GM19467 (cell line): Measurements from ENCODE around the gene HILPDA.
A peak's percentile ranks its signal among the peaks of the same experiment; 100 is the strongest.
"Not testable (repeated sequence)": the region's sequence is repeated elsewhere in the genome, so short reads cannot be mapped to it uniquely, and the experiment has no call there.

ENCODE experiments used
- ATAC-seq: cut with Tn5 transposase; IDR thresholded peaks from one replicate; pipeline ENCODE4 v1.9.1; 2021; ENCODE audit warnings: mild to moderate bottlenecking, moderate library complexity; ENCODE audit not compliant: unreplicated experiment

The HILPDA gene

GRCh38 chr7:128431221-128431620 is 24.5 kb upstream of the HILPDA start:
- ATAC-seq = no peak

GRCh38 chr7:128431754-128432153 is 23.9 kb upstream of the HILPDA start:
- no peak for ATAC-seq

- ATAC-seq = no peak
These were observed 21.0 kb upstream of the HILPDA start for GRCh38 chr7:128434413-128435326.

GRCh38 chr7:128435327-128435686 is 20.4 kb upstream of the HILPDA start:
- no peak for ATAC-seq

- ATAC-seq = no peak
These were observed 18.0 kb upstream of the HILPDA start for GRCh38 chr7:128437426-128438332.

GRCh38 chr7:128442356-128442755 is 13.3 kb upstream of the HILPDA start:
- no peak for ATAC-seq

- no peak for ATAC-seq
These were observed 11.7 kb upstream of the HILPDA start for GRCh38 chr7:128443831-128444600.

- no peak for ATAC-seq
These were observed 9.4 kb upstream of the HILPDA start for GRCh38 chr7:128446306-128446705.

GRCh38 chr7:128447941-128448564 is 7.6 kb upstream of the HILPDA start:
- no peak for ATAC-seq

- ATAC-seq = no peak
These were observed 6.9 kb upstream of the HILPDA start for GRCh38 chr7:128448751-128449302.

- no peak for ATAC-seq
These were observed 5.3 kb upstream of the HILPDA start for GRCh38 chr7:128450409-128450808.

GRCh38 chr7:128450913-128451312 is 4.8 kb upstream of the HILPDA start:
- no peak for ATAC-seq

- no peak for ATAC-seq
These were observed 3.1 kb upstream of the HILPDA start for GRCh38 chr7:128452552-128452951.

GRCh38 chr7:128453836-128454804 is 1.6 kb upstream of the HILPDA start:
- ATAC-seq = no peak

GRCh38 chr7:128454808-128455542 is 703 bp upstream of the HILPDA start:
- ATAC-seq = no peak

- peak; percentile 14 for ATAC-seq
These were observed 612 bp downstream of the HILPDA start for GRCh38 chr7:128456255-128456725.

- not testable (repeated sequence) for ATAC-seq
These were observed 1.7 kb downstream of the HILPDA start for GRCh38 chr7:128457385-128457784.

GRCh38 chr7:128458956-128459355 is 3.3 kb downstream of the HILPDA start:
- peak; percentile 21 for ATAC-seq
